Endothelial cell of umbilical vein (primary cell): ENCODE results near the gene SLC25A26. TPM values are rescaled to one million over a fixed set of nuclear protein-coding genes. Genes with fewer than 3 reads are reported as not detected.

Experiments
- BruUV-seq: library from RNA; stranded (reverse); fragments of 400-500 nt; replicated peaks from 2 replicates; lab custom pipeline; 2021; lab: Mats Ljungman, UMichigan
- CTCF ChIA-PET: fragments of 300-600, 350-600 bp; sonication (Branson Sonifier 250); formaldehyde crosslinking; loops from one replicate; lab custom pipeline; 2021; ENCODE audit warnings: antibody characterized with exemption, inconsistent platforms; lab: Charles Lee
- POLR2A ChIA-PET: fragments of 300-600, 350-600 bp; sonication (Branson Sonifier 250); formaldehyde crosslinking; loops from one replicate; lab custom pipeline; 2021; ENCODE audit warnings: antibody characterized with exemption, inconsistent platforms; lab: Charles Lee
- DNase-seq: peaks from one replicate; pipeline ENCODE4 v3.0.0-alpha.2; 2011; ENCODE audit warnings: low read depth, low spot score
- FAIRE-seq: peaks from 2 replicates; lab custom pipeline; 2011; peaks lifted over from hg19 to GRCh38; lab: Jason Lieb, UNC
- H2AFZ ChIP-seq: 2 replicates; pipeline ENCODE4 v1.6.0; 2012; ENCODE audit warnings: low read depth, low read length, control low read depth, inconsistent platforms
- H3K27ac ChIP-seq: 2 replicates; pipeline ENCODE4 v1.5.1; 2011; ENCODE audit warnings: low read depth, mild to moderate bottlenecking, control low read depth, low read length, moderate library complexity; ENCODE audit not compliant: insufficient read depth
- H3K27me3 ChIP-seq, 2 experiments: 2 replicates each; pipeline versions ENCODE4 v1.6.0 to v1.6.1; 2011; ENCODE audit warnings: low read length in 2 of 2, mixed read lengths in 1 of 2; ENCODE audit not compliant: control insufficient read depth in 2 of 2, insufficient read depth in 2 of 2
- H3K36me3 ChIP-seq, 2 experiments: 2 replicates in 1 of 2; 3 replicates in 1 of 2; pipeline ENCODE4 v1.5.1; 2011; ENCODE audit warnings: low read length in 2 of 2, mild to moderate bottlenecking in 1 of 2, moderate library complexity in 1 of 2; ENCODE audit not compliant: control insufficient read depth in 2 of 2, insufficient read depth in 2 of 2; ENCODE audit errors: extremely low read depth in 1 of 2
- H3K4me1 ChIP-seq: 3 replicates; pipeline ENCODE4 v1.5.1; 2011; ENCODE audit warnings: mild to moderate bottlenecking, low read length; ENCODE audit not compliant: control insufficient read depth, insufficient read depth; ENCODE audit errors: extremely low read depth
- H3K4me2 ChIP-seq: 2 replicates; pipeline ENCODE4 v1.6.1; 2011; ENCODE audit warnings: low read length, control low read depth, mixed read lengths; ENCODE audit not compliant: insufficient read depth
- H3K4me3 ChIP-seq, 3 experiments: fragments of 200-600 bp in 1 of 3; sonication (generic), shearing (Covaris generic) in 1 of 3; replicated peaks in 1 of 3; 2 replicates each; pipeline ENCODE4 v1.5.1; 2011 to 2016; ENCODE audit warnings: control low read depth in 3 of 3, low read length in 3 of 3, mild to moderate bottlenecking in 2 of 3, inconsistent platforms in 1 of 3, low read depth in 1 of 3, moderate library complexity in 1 of 3; ENCODE audit not compliant: insufficient read depth in 1 of 3
- H3K79me2 ChIP-seq: 2 replicates; pipeline ENCODE4 v1.6.0; 2012; ENCODE audit warnings: low read length, inconsistent platforms; ENCODE audit not compliant: control insufficient read depth, insufficient read depth
- H3K9ac ChIP-seq: replicated peaks from 2 replicates; pipeline ENCODE3; 2011; ENCODE audit warnings: low read length, control low read depth; ENCODE audit not compliant: insufficient read depth; ENCODE audit errors: extremely low read depth
- H3K9me1 ChIP-seq: replicated peaks from 3 replicates; pipeline ENCODE4 v1.6.0; 2011; ENCODE audit warnings: mild to moderate bottlenecking, low read length; ENCODE audit not compliant: control insufficient read depth, insufficient read depth; ENCODE audit errors: extremely low read depth
- H3K9me3 ChIP-seq: replicated peaks from 2 replicates; pipeline ENCODE4 v1.5.1; 2012; ENCODE audit warnings: low read length, inconsistent platforms; ENCODE audit not compliant: control insufficient read depth, insufficient read depth
- H4K20me1 ChIP-seq: replicated peaks from 2 replicates; pipeline ENCODE3; 2011; ENCODE audit warnings: mild to moderate bottlenecking, low read length; ENCODE audit not compliant: control insufficient read depth, insufficient read depth; ENCODE audit errors: extremely low read depth
- EZH2 ChIP-seq: IDR thresholded peaks from 2 replicates; pipeline ENCODE4 v1.6.1; 2012; ENCODE audit warnings: borderline replicate concordance, low read depth, mild to moderate bottlenecking, moderate library complexity, low read length, inconsistent platforms; ENCODE audit not compliant: severe bottlenecking
- FOS ChIP-seq: IDR thresholded peaks from 2 replicates; pipeline ENCODE4 v1.6.1; 2011; ENCODE audit warnings: mild to moderate bottlenecking, low read length, moderate library complexity, borderline replicate concordance; ENCODE audit not compliant: insufficient read depth
- GATA2 ChIP-seq: IDR thresholded peaks from 2 replicates; pipeline ENCODE4 v1.7.0; 2011; ENCODE audit warnings: low read depth, mild to moderate bottlenecking, moderate library complexity, mixed read lengths, low read length; ENCODE audit not compliant: insufficient read length, insufficient read depth
- JUN ChIP-seq: IDR thresholded peaks from 2 replicates; pipeline ENCODE4 v1.6.1; 2011; ENCODE audit warnings: borderline replicate concordance, low read depth; ENCODE audit not compliant: insufficient read length, insufficient read depth
- MYC ChIP-seq: IDR thresholded peaks from one replicate; pipeline ENCODE4 v1.6.1; 2011; ENCODE audit warnings: mild to moderate bottlenecking, low read depth, low read length
- POLR2A ChIP-seq: IDR thresholded peaks from 2 replicates; pipeline ENCODE4 v1.6.1; 2012; ENCODE audit warnings: low read depth, mild to moderate bottlenecking, control low read depth, low read length
- POLR2AphosphoS5 ChIP-seq: IDR thresholded peaks from 2 replicates; pipeline ENCODE4 v1.6.1; 2012; ENCODE audit warnings: low read depth, mild to moderate bottlenecking, control low read depth, low read length, moderate library complexity; ENCODE audit not compliant: insufficient read depth
- dilution Hi-C: fragments of 300-500 bp; cut with MboI; formaldehyde crosslinking; loops from one replicate; pipeline ENCODE4 v1.15.0; 2019; ENCODE audit warnings: low sequenced_read_pairs; ENCODE audit not compliant: extremely low pct_ligation_motif_present
- intact Hi-C: fragments of 100-400 bp; cut with micrococcal nuclease; formaldehyde crosslinking; loops from one replicate; pipeline ENCODE4 v1.10.0; 2022
- polyA plus RNA-seq, 4 experiments: library from polyadenylated mRNA; depleted of rRNA in 3 of 4; stranded (reverse) in 3 of 4; unstranded in 1 of 4; fragments of >200 nt; gene quantifications; 2 replicates each; pipeline versions ENCODE4 v1.2.1 to v1.2.3, GENCODE V29; 2011 to 2012; ENCODE audit warnings: missing spikeins in 1 of 4
- total RNA-seq: library from RNA; stranded (reverse); gene quantifications from 2 replicates; pipeline ENCODE4 v1.2.3, GENCODE V29; 2021
- TF ChIP-seq, protein P1 (sequence below): IDR thresholded peaks from 2 replicates; pipeline ENCODE4 v1.6.1; 2011; ENCODE audit not compliant: insufficient read depth, insufficient read length
- TF ChIP-seq, protein P2 (sequence below), 2 donors: IDR thresholded peaks; 1 replicate in 1 of 2; 2 replicates in 1 of 2; pipeline ENCODE4 v1.5.1; 2011; ENCODE audit warnings: low read length in 2 of 2, mild to moderate bottlenecking in 2 of 2, moderate library complexity in 2 of 2, control low read depth in 1 of 2, inconsistent platforms in 1 of 2, low read depth in 1 of 2; ENCODE audit not compliant: insufficient read depth in 1 of 2; ENCODE audit errors: extremely low read depth in 1 of 2

SLC25A26 gene
- total and polyA plus RNA-seq, 2 donors (not counting 3 experiments of a cell fraction or from before 2014, with no cell fraction given) = 11.8 to 23.5 TPM

DNA sequence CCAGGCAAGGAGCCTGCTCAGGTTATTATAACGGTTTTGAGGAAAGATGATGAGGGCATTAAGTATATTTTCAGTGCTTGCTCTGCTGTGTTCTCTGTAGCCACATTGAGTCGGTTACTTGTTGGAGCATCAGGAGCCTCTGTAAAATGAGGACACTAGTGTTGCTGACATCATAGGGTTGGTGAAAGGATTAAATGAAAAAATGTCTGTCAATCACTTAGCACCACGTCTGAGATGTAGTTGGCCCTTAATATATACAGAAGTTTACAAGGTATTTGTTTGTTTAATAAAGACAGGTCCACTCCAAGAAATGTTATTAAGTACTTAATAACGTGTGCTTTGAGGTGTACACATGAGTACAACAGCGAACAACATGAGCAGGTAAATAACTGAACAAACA, 735 bp upstream of the SLC25A26 start:
- FAIRE-seq (no peak), DNase-seq (peak; percentile 24)
- no peaks in the 10 kb centered on the region for H3K9me3 ChIP-seq
- intact Hi-C loops (no loop called here), dilution Hi-C loops (no loop called here)
- H3K9me1 ChIP-seq = no peaks in the 10 kb centered on the region
- no peaks in the 10 kb centered on the region for H3K36me3 ChIP-seq
- no TSS peak for BruUV-seq
- peaks cover 9% of the 10 kb centered on the region for H3K4me1 ChIP-seq
- ChIA-PET CTCF (interaction anchor here (1.5 kb wide), 1 partner anchor 86 kb away, joined by 4 read pairs; no protein-coding TSS in a partner anchor), POLR2A (interaction anchor here (0.6 to 0.9 kb wide), 2 partner anchors 87 to 183 kb away, joined by 3 read pairs; no protein-coding TSS in a partner anchor)
- H3K4me3 ChIP-seq = peak overlapping the region in 2 of 3 experiments; percentile 1 to 88
- H2AFZ ChIP-seq = peak overlapping the region; percentile 53
- peaks cover 4 to 18% of the 10 kb centered on the region in 2 experiments for H3K27me3 ChIP-seq
- H3K27ac ChIP-seq = no peak overlapping the region
- no peaks in the 10 kb centered on the region for H3K79me2 ChIP-seq
- TF ChIP-seq FOS = no peak
- TF ChIP-seq, protein P1, sequence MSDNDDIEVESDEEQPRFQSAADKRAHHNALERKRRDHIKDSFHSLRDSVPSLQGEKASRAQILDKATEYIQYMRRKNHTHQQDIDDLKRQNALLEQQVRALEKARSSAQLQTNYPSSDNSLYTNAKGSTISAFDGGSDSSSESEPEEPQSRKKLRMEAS = no peak
- no peak for TF ChIP-seq POLR2A
- TF ChIP-seq EZH2 = no peak
- no peak for TF ChIP-seq GATA2
- TF ChIP-seq POLR2AphosphoS5 = no peak
- no peak for TF ChIP-seq JUN
- no peak for TF ChIP-seq MYC
- H4K20me1 ChIP-seq = no peaks in the 10 kb centered on the region
- H3K9ac ChIP-seq = peak overlapping the region; percentile 36
- H3K4me2 ChIP-seq = peak overlapping the region; percentile 86

DNA sequence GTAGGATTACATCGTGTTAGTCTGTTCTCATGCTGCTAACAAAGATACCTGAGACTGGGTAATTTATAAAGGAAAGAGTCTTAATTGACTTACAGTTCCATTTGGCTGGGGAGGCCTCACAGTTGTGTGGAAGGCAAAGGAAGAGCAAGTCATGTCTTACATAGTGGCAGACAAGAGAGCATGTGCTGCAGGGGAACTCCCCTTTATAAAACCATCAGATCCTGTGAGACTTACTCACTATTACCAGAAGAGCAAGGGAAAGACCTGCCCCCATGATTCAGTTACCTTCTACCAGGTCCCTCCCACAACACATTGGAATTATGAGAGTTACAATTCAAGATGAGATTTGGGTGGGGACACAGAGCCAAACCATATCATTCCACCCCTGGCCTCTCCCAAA, 3.4 kb downstream of the SLC25A26 start:
- POLR2A ChIA-PET = no interaction called here
- DNase-seq = no peak
- Histone ChIP-seq H3K79me2 (no peaks in the 10 kb centered on the region), H2AFZ (no peak overlapping the region), H4K20me1 (no peaks in the 10 kb centered on the region), H3K4me3 (no peak overlapping the region), H3K9ac (no peak overlapping the region), H3K9me1 (no peaks in the 10 kb centered on the region), H3K36me3 (no peaks in the 10 kb centered on the region), H3K4me1 (peaks cover 9% of the 10 kb centered on the region), H3K9me3 (no peaks in the 10 kb centered on the region), H3K27me3 (peaks cover 0 to 3% of the 10 kb centered on the region in 2 experiments), H3K27ac (no peak overlapping the region), H3K4me2 (no peak overlapping the region)
- FAIRE-seq = no peak
- CTCF ChIA-PET = interaction anchor here (1.1 kb wide), 1 partner anchor 12 kb away, joined by 3 read pairs; no protein-coding TSS in a partner anchor
- dilution Hi-C loops = no loop called here
- intact Hi-C loops = no loop called here
- no peak for TF ChIP-seq POLR2AphosphoS5
- no peak for TF ChIP-seq FOS
- TF ChIP-seq MYC = no peak
- no peak for TF ChIP-seq EZH2
- TF ChIP-seq, protein P2, sequence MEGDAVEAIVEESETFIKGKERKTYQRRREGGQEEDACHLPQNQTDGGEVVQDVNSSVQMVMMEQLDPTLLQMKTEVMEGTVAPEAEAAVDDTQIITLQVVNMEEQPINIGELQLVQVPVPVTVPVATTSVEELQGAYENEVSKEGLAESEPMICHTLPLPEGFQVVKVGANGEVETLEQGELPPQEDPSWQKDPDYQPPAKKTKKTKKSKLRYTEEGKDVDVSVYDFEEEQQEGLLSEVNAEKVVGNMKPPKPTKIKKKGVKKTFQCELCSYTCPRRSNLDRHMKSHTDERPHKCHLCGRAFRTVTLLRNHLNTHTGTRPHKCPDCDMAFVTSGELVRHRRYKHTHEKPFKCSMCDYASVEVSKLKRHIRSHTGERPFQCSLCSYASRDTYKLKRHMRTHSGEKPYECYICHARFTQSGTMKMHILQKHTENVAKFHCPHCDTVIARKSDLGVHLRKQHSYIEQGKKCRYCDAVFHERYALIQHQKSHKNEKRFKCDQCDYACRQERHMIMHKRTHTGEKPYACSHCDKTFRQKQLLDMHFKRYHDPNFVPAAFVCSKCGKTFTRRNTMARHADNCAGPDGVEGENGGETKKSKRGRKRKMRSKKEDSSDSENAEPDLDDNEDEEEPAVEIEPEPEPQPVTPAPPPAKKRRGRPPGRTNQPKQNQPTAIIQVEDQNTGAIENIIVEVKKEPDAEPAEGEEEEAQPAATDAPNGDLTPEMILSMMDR (IDR thresholded peaks at IDR 0.05; ENCODE audit: extremely low read depth in 1 of 2, insufficient read depth in 1 of 2, low read depth in 1 of 2, low read length in 2 of 2) = no peak
- TF ChIP-seq GATA2 = no peak
- TF ChIP-seq JUN = no peak
- TF ChIP-seq, protein P1 = no peak
- no peak for TF ChIP-seq POLR2A
- BruUV-seq = no TSS peak
